ENCODE data around the gene SYT13.

Gene SYT13

GRCh38 chr11:45247433-45247832 lies 38.7 kb downstream of the SYT13 start:
- DNase-seq (ENCODE audit: low read depth), result no peak
- no peak for TF ChIP-seq CTCF (IDR thresholded peaks at IDR 0.05; ENCODE audit: low read depth, low read length, missing control alignments)
- no peak overlapping the region for H3K4me3 ChIP-seq (ENCODE audit: low read depth, low read length)
- in situ Hi-C loops (cut with HindIII; ENCODE audit: low sequenced_read_pairs), result no loop called here

GRCh38 chr11:45246241-45246640 lies 39.9 kb downstream of the SYT13 start:
- no peak overlapping the region for H3K4me3 ChIP-seq (ENCODE audit: low read depth, low read length)
- TF ChIP-seq CTCF (IDR thresholded peaks at IDR 0.05; ENCODE audit: low read depth, low read length, missing control alignments), result no peak
- in situ Hi-C loops (cut with HindIII; ENCODE audit: low sequenced_read_pairs), result no loop called here
- DNase-seq (ENCODE audit: low read depth), result no peak

GRCh38 chr11:45245218-45246045 lies 40.7 kb downstream of the SYT13 start:
- no peak for DNase-seq (ENCODE audit: low read depth)
- in situ Hi-C loops (cut with HindIII; ENCODE audit: low sequenced_read_pairs), result no loop called here
- TF ChIP-seq CTCF (IDR thresholded peaks at IDR 0.05; ENCODE audit: low read depth, low read length, missing control alignments), result no peak
- H3K4me3 ChIP-seq (ENCODE audit: low read depth, low read length), result no peak overlapping the region

GRCh38 chr11:45243967-45244366 lies 42.2 kb downstream of the SYT13 start:
- no peak overlapping the region for H3K4me3 ChIP-seq (ENCODE audit: low read depth, low read length)
- in situ Hi-C loops (cut with HindIII; ENCODE audit: low sequenced_read_pairs), result no loop called here
- DNase-seq (ENCODE audit: low read depth), result no peak
- TF ChIP-seq CTCF (IDR thresholded peaks at IDR 0.05; ENCODE audit: low read depth, low read length, missing control alignments), result no peak

GRCh38 chr11:45239733-45240132 lies 46.4 kb downstream of the SYT13 start:
- H3K4me3 ChIP-seq (ENCODE audit: low read depth, low read length), result no peak overlapping the region
- in situ Hi-C loops (cut with HindIII; ENCODE audit: low sequenced_read_pairs), result no loop called here
- no peak for DNase-seq (ENCODE audit: low read depth)
- TF ChIP-seq CTCF (IDR thresholded peaks at IDR 0.05; ENCODE audit: low read depth, low read length, missing control alignments), result no peak

GRCh38 chr11:45238724-45239123 lies 47.4 kb downstream of the SYT13 start:
- TF ChIP-seq CTCF (IDR thresholded peaks at IDR 0.05; ENCODE audit: low read depth, low read length, missing control alignments), result no peak
- in situ Hi-C loops (cut with HindIII; ENCODE audit: low sequenced_read_pairs), result no loop called here
- DNase-seq (ENCODE audit: low read depth), result peak; percentile 16
- no peak overlapping the region for H3K4me3 ChIP-seq (ENCODE audit: low read depth, low read length)
